ENCODE data around the gene GRIP2.

Gene GRIP2

DNA sequence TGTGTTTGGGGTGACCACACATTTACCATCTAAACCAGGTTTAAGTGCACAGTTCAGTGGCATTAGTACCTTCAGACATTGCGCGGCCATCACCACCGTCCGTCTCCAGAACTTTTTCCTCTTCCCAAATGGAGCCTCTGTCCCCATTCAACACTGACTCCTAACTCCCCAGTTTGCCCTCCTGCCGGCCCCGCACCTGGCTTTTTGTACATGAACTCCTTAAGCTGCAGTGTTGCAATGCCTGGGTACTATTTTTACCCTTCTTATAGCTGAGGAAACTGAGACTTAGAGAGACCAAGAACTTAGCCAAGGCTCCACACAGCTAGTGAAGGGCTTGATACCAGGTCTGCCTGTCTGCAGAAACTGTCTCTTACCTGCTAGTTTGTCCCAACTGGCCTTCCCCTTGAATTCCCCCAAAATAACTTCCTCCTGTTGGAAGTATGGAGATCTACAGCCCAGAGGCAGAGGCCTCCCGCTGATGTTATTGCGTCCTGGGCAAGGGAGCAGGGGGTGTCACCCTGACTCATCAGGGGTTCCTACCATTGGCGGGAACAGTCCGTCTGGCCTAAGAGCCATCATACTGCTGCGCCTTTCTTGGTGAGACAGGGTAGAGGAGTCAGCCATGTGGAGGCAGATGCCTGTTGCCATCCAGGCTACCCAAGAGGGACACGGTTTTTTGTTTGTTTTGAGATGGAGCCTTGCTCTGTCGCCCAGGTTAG lies 65.6 kb downstream of the GRIP2 start:
- no peak for TF ChIP-seq SIN3A (IDR thresholded peaks at IDR 0.05; ENCODE audit: borderline replicate concordance, insufficient read depth, low read length)
- TF ChIP-seq TAF1 (IDR thresholded peaks at IDR 0.05; ENCODE audit: borderline replicate concordance, insufficient read depth, low read length): no peak
- TF ChIP-seq REST (IDR thresholded peaks at IDR 0.05; ENCODE audit: insufficient read depth in 1 of 2, low read depth in 2 of 2, low read length in 2 of 2): no peak
- no peak for TF ChIP-seq FOXP2 (optimal IDR thresholded peaks at IDR 0.05; ENCODE audit: borderline replicate concordance, extremely low read depth, extremely low read length, insufficient read depth)
- TF ChIP-seq POLR2AphosphoS5 (IDR thresholded peaks at IDR 0.05; ENCODE audit: low read depth, low read length): no peak

DNA sequence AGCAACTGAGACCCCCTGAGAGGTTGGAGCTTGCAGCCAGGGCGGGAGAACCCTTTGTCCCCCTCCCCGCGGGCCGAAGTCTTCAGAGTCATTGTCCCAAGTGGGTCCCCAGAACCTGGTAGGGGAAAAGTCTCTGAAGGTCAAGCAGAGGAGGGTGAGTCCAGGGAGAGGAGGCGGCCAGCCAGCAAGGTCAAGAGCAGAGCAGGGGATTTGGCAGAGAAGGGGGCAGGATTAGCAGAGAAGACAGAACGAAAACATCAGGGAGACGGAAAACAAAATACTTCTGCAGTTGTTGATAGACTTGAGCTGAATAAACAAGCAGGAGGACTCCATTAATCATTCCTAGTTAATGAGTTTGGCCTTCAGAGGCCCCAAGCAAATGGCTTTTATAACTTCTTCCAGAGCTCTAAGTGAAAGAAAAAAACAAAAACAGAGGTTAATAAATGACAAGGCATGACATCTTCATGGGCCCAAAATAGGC lies 66.7 kb downstream of the GRIP2 start:
- TF ChIP-seq SIN3A (IDR thresholded peaks at IDR 0.05; ENCODE audit: borderline replicate concordance, insufficient read depth, low read length) (no peak), TAF1 (IDR thresholded peaks at IDR 0.05; ENCODE audit: borderline replicate concordance, insufficient read depth, low read length) (no peak), FOXP2 (optimal IDR thresholded peaks at IDR 0.05; ENCODE audit: borderline replicate concordance, extremely low read depth, extremely low read length, insufficient read depth) (no peak), REST (IDR thresholded peaks at IDR 0.05; ENCODE audit: insufficient read depth in 1 of 2, low read depth in 2 of 2, low read length in 2 of 2) (no peak), POLR2AphosphoS5 (IDR thresholded peaks at IDR 0.05; ENCODE audit: low read depth, low read length) (no peak)

DNA sequence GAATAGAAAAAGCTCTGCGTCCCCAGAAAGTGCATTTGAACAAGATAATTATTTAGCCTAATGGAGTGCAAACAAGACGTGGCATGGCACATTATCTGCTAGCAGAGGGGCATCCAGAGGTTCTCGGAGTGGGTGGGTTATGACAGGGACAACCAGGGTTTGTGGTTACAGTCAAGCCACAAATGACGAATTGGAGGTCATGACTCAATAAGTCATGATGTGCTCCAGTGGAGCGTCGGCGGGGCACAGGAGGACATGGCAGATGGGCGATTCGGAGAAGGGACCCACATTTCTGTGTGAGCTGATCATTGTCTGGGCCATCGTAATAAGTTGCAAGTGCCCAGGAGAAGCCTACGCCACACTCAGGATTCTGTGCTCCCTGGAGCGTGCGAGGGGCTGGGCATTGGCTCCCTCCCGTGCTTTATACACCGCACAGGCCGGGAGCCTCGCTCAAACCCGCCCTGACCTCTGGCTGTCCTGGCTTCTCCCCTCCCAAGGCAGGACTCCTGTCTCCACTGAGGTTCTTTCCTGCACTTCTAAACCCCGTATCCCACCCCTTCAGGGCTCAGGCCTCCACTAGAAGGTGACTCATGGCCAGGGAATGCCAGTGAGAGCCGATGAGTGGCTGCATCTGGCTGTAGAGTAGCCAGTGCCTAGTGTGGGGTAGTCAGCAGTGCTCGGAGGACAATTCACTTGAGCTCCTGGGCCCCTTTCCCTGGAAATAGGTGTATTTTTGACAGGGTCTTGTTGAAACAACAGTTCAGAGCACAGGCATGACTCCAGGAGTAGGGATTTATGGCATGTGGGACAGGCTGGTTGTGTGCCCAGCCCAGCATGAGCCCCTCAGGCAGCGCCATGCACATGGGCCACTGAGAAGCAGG lies 67.4 kb downstream of the GRIP2 start:
- TF ChIP-seq REST (IDR thresholded peaks at IDR 0.05; ENCODE audit: insufficient read depth in 1 of 2, low read depth in 2 of 2, low read length in 2 of 2): no peak
- no peak for TF ChIP-seq POLR2AphosphoS5 (IDR thresholded peaks at IDR 0.05; ENCODE audit: low read depth, low read length)
- no peak for TF ChIP-seq SIN3A (IDR thresholded peaks at IDR 0.05; ENCODE audit: borderline replicate concordance, insufficient read depth, low read length)
- no peak for TF ChIP-seq TAF1 (IDR thresholded peaks at IDR 0.05; ENCODE audit: borderline replicate concordance, insufficient read depth, low read length)
- TF ChIP-seq FOXP2 (optimal IDR thresholded peaks at IDR 0.05; ENCODE audit: borderline replicate concordance, extremely low read depth, extremely low read length, insufficient read depth): no peak

DNA sequence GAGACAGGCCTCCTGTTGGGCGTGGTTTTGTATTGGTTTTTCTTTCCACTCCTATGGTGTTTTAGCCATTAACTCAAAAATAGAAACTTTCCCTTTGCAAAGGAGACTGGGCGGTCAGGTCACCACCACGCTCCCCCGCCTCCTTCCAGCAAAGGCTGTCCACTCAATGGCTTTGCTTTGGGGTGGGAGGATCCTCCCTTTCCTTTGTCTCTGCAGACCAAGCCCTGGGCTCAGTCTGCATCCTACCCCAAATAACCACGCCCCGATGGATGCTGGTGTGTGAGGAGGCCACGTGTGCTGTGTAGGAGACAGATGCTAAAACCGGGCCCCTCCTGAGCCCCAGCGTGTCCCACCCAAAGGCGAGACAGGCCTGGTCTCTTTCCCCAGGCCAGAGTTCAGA lies 68.5 kb downstream of the GRIP2 start:
- TF ChIP-seq SIN3A (IDR thresholded peaks at IDR 0.05; ENCODE audit: borderline replicate concordance, insufficient read depth, low read length) (no peak), TAF1 (IDR thresholded peaks at IDR 0.05; ENCODE audit: borderline replicate concordance, insufficient read depth, low read length) (no peak), FOXP2 (optimal IDR thresholded peaks at IDR 0.05; ENCODE audit: borderline replicate concordance, extremely low read depth, extremely low read length, insufficient read depth) (no peak), REST (IDR thresholded peaks at IDR 0.05; ENCODE audit: insufficient read depth in 1 of 2, low read depth in 2 of 2, low read length in 2 of 2) (no peak), POLR2AphosphoS5 (IDR thresholded peaks at IDR 0.05; ENCODE audit: low read depth, low read length) (no peak)

All from PFSK-1 (cell line).